Activated gamma-delta T cell treated with Interleukin-2 at 50 U/mL for 16 hours (primary cell): Measurements from ENCODE around the gene ALG3.

ENCODE experiments used
- DNase-seq: peaks from one replicate; pipeline ENCODE4 v3.0.0-alpha.2; 2020

The ALG3 gene

GRCh38 chr3:184234671-184235380 lies 13.9 kb downstream of the ALG3 start:
- DNase-seq = no peak

GRCh38 chr3:184234224-184234623 lies 14.5 kb downstream of the ALG3 start:
- DNase-seq = no peak

GRCh38 chr3:184233127-184233843 lies 15.5 kb downstream of the ALG3 start:
- DNase-seq = no peak

GRCh38 chr3:184231671-184232070 lies 17.1 kb downstream of the ALG3 start:
- DNase-seq = no peak

GRCh38 chr3:184230603-184231528 lies 17.9 kb downstream of the ALG3 start:
- no peak for DNase-seq

GRCh38 chr3:184230081-184230602 lies 18.6 kb downstream of the ALG3 start:
- DNase-seq = no peak

GRCh38 chr3:184229394-184230080 lies 19.2 kb downstream of the ALG3 start, which contains the start of gene VWA5B2:
Gene VWA5B2 (plus strand): TSS chr3:184229585. CDS start chr3:184230529, 944 bp downstream.
- DNase-seq = peak; percentile 73

- DNase-seq = no peak
These were observed 20.2 kb downstream of the ALG3 start for GRCh38 chr3:184228376-184229137.

- peak; percentile 49 for DNase-seq
These were observed 21.3 kb downstream of the ALG3 start for GRCh38 chr3:184227481-184227935.

- no peak for DNase-seq
These were observed 24.8 kb downstream of the ALG3 start for GRCh38 chr3:184223946-184224345.

GRCh38 chr3:184222521-184222920 lies 26.2 kb downstream of the ALG3 start:
- DNase-seq = no peak

GRCh38 chr3:184218814-184219213 lies 29.9 kb downstream of the ALG3 start:
- no peak for DNase-seq

GRCh38 chr3:184211718-184212117 lies 37.0 kb downstream of the ALG3 start:
- no peak for DNase-seq

- DNase-seq = no peak
These were observed 37.5 kb downstream of the ALG3 start for GRCh38 chr3:184211297-184211696.

GRCh38 chr3:184209146-184209923 lies 39.4 kb downstream of the ALG3 start:
- no peak for DNase-seq

GRCh38 chr3:184203526-184203925 lies 45.2 kb downstream of the ALG3 start:
- DNase-seq = no peak

- no peak for DNase-seq
These were observed 47.9 kb downstream of the ALG3 start for GRCh38 chr3:184200825-184201224.

- DNase-seq = no peak
These were observed 50.3 kb downstream of the ALG3 start for GRCh38 chr3:184198509-184198908.

GRCh38 chr3:184196536-184196935 lies 52.2 kb downstream of the ALG3 start:
- DNase-seq = no peak

GRCh38 chr3:184193991-184194539 lies 54.7 kb downstream of the ALG3 start:
- DNase-seq = no peak
